HCT116 (cell line): Measurements from ENCODE around the gene CCDC63. TPM values are rescaled to one million over a fixed set of nuclear protein-coding genes. Genes with fewer than 3 reads are reported as not detected.

Source experiments
- ATAC-seq: fragments of 200-7000 bp; cut with Tn5 transposase; 2 replicates; pipeline ENCODE4 v1.9.1; 2020; ENCODE audit warnings: mild to moderate bottlenecking, moderate library complexity
- BruUV-seq: library from RNA; stranded (reverse); fragments of 400-500 nt; replicated peaks from 2 replicates; lab custom pipeline; 2021; lab: Mats Ljungman, UMichigan
- CTCF ChIA-PET: fragments of 300-600 bp; sonication (Branson Sonifier 250); formaldehyde crosslinking; loops from one replicate; lab custom pipeline; 2021; ENCODE audit warnings: antibody characterized with exemption; lab: Charles Lee
- POLR2A ChIA-PET: fragments of 300-600, 350-600 bp; sonication (Branson Sonifier 250); formaldehyde crosslinking; loops from one replicate; lab custom pipeline; 2021; ENCODE audit warnings: antibody characterized with exemption; lab: Charles Lee
- RAD21 ChIA-PET, 2 experiments: fragments of 300-600 bp; sonication (Branson Sonifier 250); formaldehyde crosslinking; loops; one replicate each; lab custom pipeline; 2023; ENCODE audit warnings: low total read pairs in 2 of 2; ENCODE audit not compliant: uncharacterized antibody in 2 of 2, unreplicated experiment in 2 of 2, low non-redundant PET in 1 of 2; lab: Charles Lee
- DNase-seq: peaks from one replicate; pipeline ENCODE4 v3.0.0-alpha.2; 2010; ENCODE audit warnings: low read depth, low spot score
- H2AFZ ChIP-seq: fragments of 200-600 bp; shearing (Covaris generic), sonication (generic); 2 replicates; pipeline ENCODE4 v1.6.1; 2017; ENCODE audit warnings: low read depth, mixed run types, mixed read lengths, antibody characterized with exemption, low read length; ENCODE audit not compliant: poor library complexity, severe bottlenecking
- H3K27ac ChIP-seq: 2 replicates; pipeline ENCODE4 v1.5.1; 2012; ENCODE audit warnings: low read depth, low read length
- H3K27me3 ChIP-seq: fragments of 200-600 bp; sonication (generic); 2 replicates; pipeline ENCODE4 v1.6.1; 2016; ENCODE audit warnings: mixed run types, low read length, mixed read lengths; ENCODE audit not compliant: insufficient read depth
- H3K36me3 ChIP-seq, 2 experiments: fragments of 200-500 bp in 1 of 2; fragments of 200-600 bp in 1 of 2; sonication (Bioruptor generic) in 1 of 2; sonication (generic) in 1 of 2; 2 replicates each; pipeline versions ENCODE4 v1.5.1 to v1.6.1; 2014 to 2016; ENCODE audit warnings: low read length in 2 of 2, inconsistent platforms in 1 of 2, mixed read lengths in 1 of 2, mixed run types in 1 of 2; ENCODE audit not compliant: insufficient read depth in 2 of 2, control insufficient read depth in 1 of 2
- H3K4me1 ChIP-seq, 2 experiments: fragments of 200-600 bp in 1 of 2; sonication (generic) in 1 of 2; 2 replicates each; pipeline versions ENCODE4 v1.5.1 to v1.6.1; 2012 to 2017; ENCODE audit warnings: low read length in 2 of 2, inconsistent platforms in 1 of 2, mild to moderate bottlenecking in 1 of 2, mixed read lengths in 1 of 2, mixed run types in 1 of 2, moderate library complexity in 1 of 2; ENCODE audit not compliant: insufficient read depth in 2 of 2, control insufficient read depth in 1 of 2
- H3K4me2 ChIP-seq: fragments of 200-600 bp; sonication (generic); 2 replicates; pipeline ENCODE4 v1.6.1; 2017; ENCODE audit warnings: mixed run types, low read length, mixed read lengths
- H3K4me3 ChIP-seq, 2 experiments: fragments of 200-600 bp in 1 of 2; sonication (generic) in 1 of 2; replicated peaks in 1 of 2; 2 replicates each; pipeline ENCODE4 v1.5.1; 2011 to 2016; ENCODE audit warnings: low read length in 2 of 2, control low read depth in 1 of 2, low read depth in 1 of 2, mild to moderate bottlenecking in 1 of 2, mixed read lengths in 1 of 2, mixed run types in 1 of 2
- H3K79me2 ChIP-seq: fragments of 200-600 bp; sonication (generic); 2 replicates; pipeline ENCODE4 v1.6.1; 2017; ENCODE audit warnings: mild to moderate bottlenecking, mixed run types, low read length, moderate library complexity, mixed read lengths; ENCODE audit not compliant: insufficient read depth
- H3K9ac ChIP-seq: fragments of 200-600 bp; sonication (generic); 2 replicates; pipeline ENCODE4 v1.6.1; 2016; ENCODE audit warnings: low read length, mixed read lengths
- H3K9me2 ChIP-seq: fragments of 200-600 bp; sonication (generic), shearing (Covaris generic); 2 replicates; pipeline ENCODE4 v1.6.1; 2017; ENCODE audit warnings: mixed run types, mild to moderate bottlenecking, moderate library complexity; ENCODE audit not compliant: insufficient read depth
- H3K9me3 ChIP-seq, 2 experiments: fragments of 200-500 bp in 1 of 2; fragments of 200-600 bp in 1 of 2; sonication (Bioruptor generic) in 1 of 2; sonication (generic) in 1 of 2; 2 replicates each; pipeline ENCODE4 v1.6.1; 2014 to 2017; ENCODE audit warnings: low read length in 2 of 2, mixed read lengths in 2 of 2, inconsistent platforms in 1 of 2, low read depth in 1 of 2, mild to moderate bottlenecking in 1 of 2, mixed run types in 1 of 2, moderate library complexity in 1 of 2; ENCODE audit not compliant: control insufficient read depth in 1 of 2, insufficient read depth in 1 of 2
- H4K20me1 ChIP-seq: fragments of 200-600 bp; sonication (generic), shearing (Covaris generic); 2 replicates; pipeline ENCODE4 v1.6.1; 2017; ENCODE audit warnings: mixed run types, mild to moderate bottlenecking, moderate library complexity; ENCODE audit not compliant: insufficient read depth
- ATF3 ChIP-seq: IDR thresholded peaks from 2 replicates; pipeline ENCODE4 v1.6.1; 2012
- CBX3 ChIP-seq: IDR thresholded peaks from 2 replicates; pipeline ENCODE4 v1.6.1; 2012; ENCODE audit warnings: low read depth
- CEBPB ChIP-seq: IDR thresholded peaks from 2 replicates; pipeline ENCODE4 v1.6.1; 2012; ENCODE audit warnings: low read depth
- EGR1 ChIP-seq: IDR thresholded peaks from 2 replicates; pipeline ENCODE4 v1.6.1; 2012; ENCODE audit warnings: low read depth
- EZH2 ChIP-seq: fragments of 200-600 bp; sonication (generic); IDR thresholded peaks from 2 replicates; pipeline ENCODE4 v1.6.1; 2017; ENCODE audit warnings: antibody characterized with exemption, mixed run types
- JUND ChIP-seq: IDR thresholded peaks from 2 replicates; pipeline ENCODE4 v1.6.1; 2012
- POLR2A ChIP-seq: IDR thresholded peaks from 2 replicates; pipeline ENCODE4 v1.7.0; 2011; ENCODE audit warnings: borderline replicate concordance; ENCODE audit not compliant: insufficient read depth, insufficient read length; ENCODE audit errors: extremely low read depth
- SIN3A ChIP-seq: IDR thresholded peaks from 2 replicates; pipeline ENCODE4 v1.6.1; 2012; ENCODE audit warnings: low read depth
- SP1 ChIP-seq: IDR thresholded peaks from 2 replicates; pipeline ENCODE4 v1.6.1; 2012; ENCODE audit warnings: low read depth
- TCF7L2 ChIP-seq: IDR thresholded peaks from 2 replicates; pipeline ENCODE4 v1.7.0; 2011; ENCODE audit warnings: borderline replicate concordance, inconsistent platforms; ENCODE audit not compliant: insufficient read depth, insufficient read length; ENCODE audit errors: extremely low read depth
- ZNF274 ChIP-seq: fragments of 200-500 bp; sonication (Bioruptor generic); IDR thresholded peaks from 2 replicates; pipeline ENCODE4 v1.6.1; 2014; ENCODE audit warnings: mild to moderate bottlenecking, low read depth, low read length, inconsistent platforms
- intact Hi-C: fragments of 100-400 bp; cut with micrococcal nuclease; formaldehyde crosslinking; loops from 2 replicates; pipeline ENCODE4 v1.10.0; 2022
- total RNA-seq: library from RNA; stranded (reverse); gene quantifications from one replicate; pipeline ENCODE4 v1.2.1, GENCODE V29; 2021; ENCODE audit not compliant: unreplicated experiment
- TF ChIP-seq, protein P1 (sequence below), 3 experiments: fragments of 200-600 bp in 1 of 3; sonication (generic) in 1 of 3; IDR thresholded peaks in 2 of 3; conservative IDR thresholded peaks in 1 of 3; 2 replicates each; pipeline ENCODE4 v1.5.1; 2012 to 2017; ENCODE audit warnings: low read depth in 2 of 3, low read length in 2 of 3, antibody characterized with exemption in 1 of 3, borderline replicate concordance in 1 of 3, control low read depth in 1 of 3, mild to moderate bottlenecking in 1 of 3, mixed read lengths in 1 of 3, mixed run types in 1 of 3, moderate library complexity in 1 of 3; ENCODE audit not compliant: insufficient read depth in 1 of 3
- TF ChIP-seq, protein P2 (sequence below): IDR thresholded peaks from 2 replicates; pipeline ENCODE4 v1.6.1; 2012; ENCODE audit warnings: low read depth

CCDC63 gene
- total RNA-seq, 1 experiment from 2014 or later: 0.47 TPM

DNA sequence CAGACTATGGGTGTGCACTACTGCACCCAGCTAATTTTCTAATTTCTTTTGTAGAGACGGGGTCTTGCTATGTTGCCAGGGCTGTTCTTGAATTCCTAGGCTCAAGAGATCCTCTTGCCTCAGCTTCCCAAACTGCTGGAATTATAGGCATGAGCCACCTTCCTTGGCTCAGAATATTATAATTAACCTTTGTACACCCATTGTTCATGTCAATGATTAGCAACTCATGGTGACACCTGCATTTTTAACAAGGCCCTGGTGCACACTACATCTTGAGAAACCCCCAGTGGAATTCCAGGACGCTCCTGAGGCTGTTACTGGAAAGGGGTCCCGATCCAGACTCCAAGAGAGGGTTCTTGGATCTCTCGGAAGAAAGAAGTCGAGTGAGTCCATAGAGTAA, 28.3 kb upstream of the CCDC63 start:
- H3K9ac ChIP-seq: no peak overlapping the region
- ATAC-seq: no peak
- no peaks in the 10 kb centered on the region; a peak in 1 of 4 replicates for H3K4me1 ChIP-seq
- no peaks in the 10 kb centered on the region for H4K20me1 ChIP-seq
- no peaks in the 10 kb centered on the region for H3K36me3 ChIP-seq
- no peak overlapping the region for H3K27ac ChIP-seq
- ChIA-PET CTCF (no interaction called here), RAD21 (no interaction called here), POLR2A (no interaction called here)
- no TSS peak for BruUV-seq
- no peaks in the 10 kb centered on the region for H3K9me2 ChIP-seq
- no peaks in the 10 kb centered on the region for H3K79me2 ChIP-seq
- no peaks in the 10 kb centered on the region for H3K27me3 ChIP-seq
- no peak overlapping the region for H2AFZ ChIP-seq
- DNase-seq: no peak
- no peak overlapping the region for H3K4me3 ChIP-seq
- intact Hi-C loops: no loop called here
- H3K9me3 ChIP-seq: no peaks in the 10 kb centered on the region
- H3K4me2 ChIP-seq: no peak overlapping the region
- TF ChIP-seq CBX3: no peak
- no peak for TF ChIP-seq TCF7L2
- no peak for TF ChIP-seq ZNF274
- TF ChIP-seq CEBPB: no peak

- ATAC-seq (no peak), DNase-seq (no peak)
- Histone ChIP-seq H3K4me1 (no peaks in the 10 kb centered on the region), H3K27ac (no peak overlapping the region), H3K9me2 (no peaks in the 10 kb centered on the region), H3K79me2 (no peaks in the 10 kb centered on the region), H3K9me3 (no peaks in the 10 kb centered on the region), H4K20me1 (no peaks in the 10 kb centered on the region), H3K4me2 (no peak overlapping the region), H3K27me3 (no peaks in the 10 kb centered on the region), H3K4me3 (no peak overlapping the region), H3K9ac (no peak overlapping the region), H2AFZ (no peak overlapping the region), H3K36me3 (no peaks in the 10 kb centered on the region)
- ChIA-PET CTCF (no interaction called here), RAD21 (no interaction called here), POLR2A (no interaction called here)
- intact Hi-C loops: no loop called here
- BruUV-seq: no TSS peak
- TF ChIP-seq CEBPB (no peak), EGR1 (no peak), EZH2 (no peak), SIN3A (no peak), TCF7L2 (no peak), SP1 (no peak), ATF3 (no peak), ZNF274 (no peak), JUND (no peak), POLR2A (no peak)
- TF ChIP-seq, protein P1, sequence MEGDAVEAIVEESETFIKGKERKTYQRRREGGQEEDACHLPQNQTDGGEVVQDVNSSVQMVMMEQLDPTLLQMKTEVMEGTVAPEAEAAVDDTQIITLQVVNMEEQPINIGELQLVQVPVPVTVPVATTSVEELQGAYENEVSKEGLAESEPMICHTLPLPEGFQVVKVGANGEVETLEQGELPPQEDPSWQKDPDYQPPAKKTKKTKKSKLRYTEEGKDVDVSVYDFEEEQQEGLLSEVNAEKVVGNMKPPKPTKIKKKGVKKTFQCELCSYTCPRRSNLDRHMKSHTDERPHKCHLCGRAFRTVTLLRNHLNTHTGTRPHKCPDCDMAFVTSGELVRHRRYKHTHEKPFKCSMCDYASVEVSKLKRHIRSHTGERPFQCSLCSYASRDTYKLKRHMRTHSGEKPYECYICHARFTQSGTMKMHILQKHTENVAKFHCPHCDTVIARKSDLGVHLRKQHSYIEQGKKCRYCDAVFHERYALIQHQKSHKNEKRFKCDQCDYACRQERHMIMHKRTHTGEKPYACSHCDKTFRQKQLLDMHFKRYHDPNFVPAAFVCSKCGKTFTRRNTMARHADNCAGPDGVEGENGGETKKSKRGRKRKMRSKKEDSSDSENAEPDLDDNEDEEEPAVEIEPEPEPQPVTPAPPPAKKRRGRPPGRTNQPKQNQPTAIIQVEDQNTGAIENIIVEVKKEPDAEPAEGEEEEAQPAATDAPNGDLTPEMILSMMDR (IDR thresholded peaks at IDR 0.05 in 2 of 3, conservative IDR thresholded peaks at IDR 0.05 in 1 of 3; ENCODE audit: borderline replicate concordance in 1 of 3, insufficient read depth in 1 of 3, low read depth in 2 of 3, low read length in 2 of 3): no peak
- TF ChIP-seq, protein P2, sequence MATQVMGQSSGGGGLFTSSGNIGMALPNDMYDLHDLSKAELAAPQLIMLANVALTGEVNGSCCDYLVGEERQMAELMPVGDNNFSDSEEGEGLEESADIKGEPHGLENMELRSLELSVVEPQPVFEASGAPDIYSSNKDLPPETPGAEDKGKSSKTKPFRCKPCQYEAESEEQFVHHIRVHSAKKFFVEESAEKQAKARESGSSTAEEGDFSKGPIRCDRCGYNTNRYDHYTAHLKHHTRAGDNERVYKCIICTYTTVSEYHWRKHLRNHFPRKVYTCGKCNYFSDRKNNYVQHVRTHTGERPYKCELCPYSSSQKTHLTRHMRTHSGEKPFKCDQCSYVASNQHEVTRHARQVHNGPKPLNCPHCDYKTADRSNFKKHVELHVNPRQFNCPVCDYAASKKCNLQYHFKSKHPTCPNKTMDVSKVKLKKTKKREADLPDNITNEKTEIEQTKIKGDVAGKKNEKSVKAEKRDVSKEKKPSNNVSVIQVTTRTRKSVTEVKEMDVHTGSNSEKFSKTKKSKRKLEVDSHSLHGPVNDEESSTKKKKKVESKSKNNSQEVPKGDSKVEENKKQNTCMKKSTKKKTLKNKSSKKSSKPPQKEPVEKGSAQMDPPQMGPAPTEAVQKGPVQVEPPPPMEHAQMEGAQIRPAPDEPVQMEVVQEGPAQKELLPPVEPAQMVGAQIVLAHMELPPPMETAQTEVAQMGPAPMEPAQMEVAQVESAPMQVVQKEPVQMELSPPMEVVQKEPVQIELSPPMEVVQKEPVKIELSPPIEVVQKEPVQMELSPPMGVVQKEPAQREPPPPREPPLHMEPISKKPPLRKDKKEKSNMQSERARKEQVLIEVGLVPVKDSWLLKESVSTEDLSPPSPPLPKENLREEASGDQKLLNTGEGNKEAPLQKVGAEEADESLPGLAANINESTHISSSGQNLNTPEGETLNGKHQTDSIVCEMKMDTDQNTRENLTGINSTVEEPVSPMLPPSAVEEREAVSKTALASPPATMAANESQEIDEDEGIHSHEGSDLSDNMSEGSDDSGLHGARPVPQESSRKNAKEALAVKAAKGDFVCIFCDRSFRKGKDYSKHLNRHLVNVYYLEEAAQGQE: no peak
These were observed 27.6 kb upstream of the CCDC63 start for GRCh38 chr12:110819150-110819549.
